Chondrocyte (in vitro differentiated cells): ENCODE results near the gene TTC9C. TPM values are rescaled to one million over a fixed set of nuclear protein-coding genes. Genes with fewer than 3 reads are reported as not detected.

Experiments used
- DNase-seq: peaks from one replicate; pipeline ENCODE4 v3.0.0; 2021; ENCODE audit warnings: mixed read lengths, low spot score
- H3K27ac Mint-ChIP-seq: one replicate; pipeline ENCODE4 v1.8.0; 2021; ENCODE audit warnings: mild to moderate bottlenecking, moderate library complexity, mixed read lengths; ENCODE audit not compliant: unreplicated experiment
- H3K27me3 Mint-ChIP-seq: 2 replicates; pipeline ENCODE4 v1.8.0; 2021; ENCODE audit warnings: low read depth, mixed read lengths
- H3K36me3 Mint-ChIP-seq: 2 replicates; pipeline ENCODE4 v1.8.0; 2021; ENCODE audit warnings: low read depth, mixed read lengths
- H3K4me1 Mint-ChIP-seq: 2 replicates; pipeline ENCODE4 v1.8.0; 2021; ENCODE audit warnings: low read depth, mild to moderate bottlenecking, mixed read lengths
- H3K4me3 Mint-ChIP-seq: one replicate; pipeline ENCODE4 v1.8.0; 2021; ENCODE audit warnings: mild to moderate bottlenecking, moderate library complexity, mixed read lengths; ENCODE audit not compliant: unreplicated experiment
- H3K9me3 Mint-ChIP-seq: 2 replicates; pipeline ENCODE4 v1.8.0; 2021; ENCODE audit warnings: low read depth, mixed read lengths
- total RNA-seq: library from RNA; stranded (reverse); gene quantifications from 3 replicates; pipeline ENCODE4 v1.2.1, GENCODE V29; 2021
- TF ChIP-seq, protein P1 (sequence below): fragments of 200-600 bp; sonication (generic); IDR thresholded peaks from 2 replicates; pipeline ENCODE4 v1.5.0; 2021; ENCODE audit warnings: antibody characterized with exemption, mild to moderate bottlenecking, moderate library complexity

TTC9C gene
- total RNA-seq, 1 donor from 2014 or later: 36.7 TPM

DNA sequence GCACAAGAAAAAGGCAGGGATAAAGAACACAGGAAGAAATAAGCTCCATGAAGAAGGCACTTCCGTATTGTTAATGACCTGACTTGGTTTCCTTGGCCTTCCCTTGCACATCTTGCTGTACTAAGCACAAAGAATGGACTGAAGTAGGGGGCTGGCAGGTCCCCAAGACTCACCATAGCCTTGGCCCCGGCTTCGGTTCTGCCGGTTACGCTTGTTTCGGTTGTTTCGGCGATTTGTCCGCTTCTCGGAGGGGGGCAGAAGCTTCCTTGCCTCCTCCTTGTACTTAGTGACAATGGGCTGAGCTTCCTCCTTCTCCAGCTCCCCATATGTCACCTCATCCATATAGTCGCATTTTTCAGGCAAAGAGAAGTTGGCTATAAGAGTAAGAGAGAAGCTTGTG lies 11.5 kb upstream of the TTC9C start:
- Mint-ChIP-seq H3K9me3 (no peaks in the 10 kb centered on the region), H3K27ac (no peak overlapping the region), H3K36me3 (peaks cover 54% of the 10 kb centered on the region), H3K4me3 (no peak overlapping the region), H3K27me3 (no peaks in the 10 kb centered on the region), H3K4me1 (peaks cover 10% of the 10 kb centered on the region)
- peak; percentile 58 for DNase-seq
- TF ChIP-seq, protein P1, sequence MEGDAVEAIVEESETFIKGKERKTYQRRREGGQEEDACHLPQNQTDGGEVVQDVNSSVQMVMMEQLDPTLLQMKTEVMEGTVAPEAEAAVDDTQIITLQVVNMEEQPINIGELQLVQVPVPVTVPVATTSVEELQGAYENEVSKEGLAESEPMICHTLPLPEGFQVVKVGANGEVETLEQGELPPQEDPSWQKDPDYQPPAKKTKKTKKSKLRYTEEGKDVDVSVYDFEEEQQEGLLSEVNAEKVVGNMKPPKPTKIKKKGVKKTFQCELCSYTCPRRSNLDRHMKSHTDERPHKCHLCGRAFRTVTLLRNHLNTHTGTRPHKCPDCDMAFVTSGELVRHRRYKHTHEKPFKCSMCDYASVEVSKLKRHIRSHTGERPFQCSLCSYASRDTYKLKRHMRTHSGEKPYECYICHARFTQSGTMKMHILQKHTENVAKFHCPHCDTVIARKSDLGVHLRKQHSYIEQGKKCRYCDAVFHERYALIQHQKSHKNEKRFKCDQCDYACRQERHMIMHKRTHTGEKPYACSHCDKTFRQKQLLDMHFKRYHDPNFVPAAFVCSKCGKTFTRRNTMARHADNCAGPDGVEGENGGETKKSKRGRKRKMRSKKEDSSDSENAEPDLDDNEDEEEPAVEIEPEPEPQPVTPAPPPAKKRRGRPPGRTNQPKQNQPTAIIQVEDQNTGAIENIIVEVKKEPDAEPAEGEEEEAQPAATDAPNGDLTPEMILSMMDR: no peak

DNA sequence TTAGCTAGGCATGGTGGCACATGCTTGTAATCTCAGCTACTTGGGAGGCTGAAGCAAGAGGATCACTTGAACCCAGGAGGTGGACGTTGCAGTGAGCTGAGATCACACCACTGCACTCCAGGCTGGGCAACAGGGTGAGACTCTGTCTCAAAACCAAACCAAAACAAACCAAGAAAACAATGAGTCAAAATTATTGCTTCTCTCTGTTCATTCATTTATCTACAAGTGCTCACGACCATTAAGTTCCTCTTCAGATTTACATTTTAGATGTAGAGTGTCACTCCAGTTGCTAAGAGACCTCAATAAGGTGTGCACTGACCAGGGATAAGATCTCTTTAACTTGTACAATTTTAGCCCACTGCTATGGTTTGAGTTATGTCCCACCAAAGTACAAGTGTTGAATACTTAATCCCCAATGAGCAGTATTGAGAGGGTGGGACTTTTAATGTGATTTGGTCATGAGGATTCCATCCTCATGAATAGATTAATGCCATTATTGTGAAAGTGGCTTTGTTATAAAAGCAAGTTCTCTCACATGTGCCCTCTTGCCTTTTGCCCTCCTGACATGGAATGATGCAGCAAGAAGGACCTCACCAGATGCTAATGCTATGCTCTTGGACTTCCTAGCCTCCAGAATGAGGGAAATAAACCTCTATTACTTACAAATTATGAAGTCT lies 8.8 kb upstream of the TTC9C start:
- peaks cover 61% of the 10 kb centered on the region for H3K36me3 Mint-ChIP-seq
- DNase-seq: no peak
- peak overlapping the region; percentile 59 for H3K27ac Mint-ChIP-seq
- no peak overlapping the region for H3K4me3 Mint-ChIP-seq
- no peaks in the 10 kb centered on the region for H3K27me3 Mint-ChIP-seq
- H3K9me3 Mint-ChIP-seq: no peaks in the 10 kb centered on the region
- peaks cover 26% of the 10 kb centered on the region for H3K4me1 Mint-ChIP-seq
- TF ChIP-seq, protein P1: no peak

DNA sequence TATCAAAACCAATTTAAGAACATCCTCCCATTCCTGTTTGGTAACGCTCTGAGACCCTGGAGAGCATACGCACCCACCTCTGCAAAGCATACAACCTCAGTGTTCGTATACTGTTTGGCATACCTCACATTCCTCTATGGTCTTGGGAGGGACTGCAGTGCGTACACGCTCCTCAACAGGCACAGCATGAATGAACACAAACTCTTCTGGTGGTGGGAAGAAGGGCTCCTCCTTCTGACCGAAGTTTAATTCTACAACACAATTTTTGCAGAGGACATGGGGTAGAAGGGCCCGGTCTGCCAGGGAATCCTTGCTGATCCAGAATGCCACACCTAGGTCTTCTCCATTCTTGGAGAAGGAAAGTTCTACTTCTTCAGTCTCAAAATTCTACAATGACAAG lies 6.3 kb upstream of the TTC9C start:
- TF ChIP-seq, protein P1: peak; percentile 52
- H3K27me3 Mint-ChIP-seq: no peaks in the 10 kb centered on the region
- no peak for DNase-seq
- H3K36me3 Mint-ChIP-seq: peaks cover 46% of the 10 kb centered on the region
- H3K4me3 Mint-ChIP-seq: no peak overlapping the region
- H3K4me1 Mint-ChIP-seq: peaks cover 37% of the 10 kb centered on the region
- H3K9me3 Mint-ChIP-seq: no peaks in the 10 kb centered on the region
- H3K27ac Mint-ChIP-seq: peak overlapping the region; percentile 52

DNA sequence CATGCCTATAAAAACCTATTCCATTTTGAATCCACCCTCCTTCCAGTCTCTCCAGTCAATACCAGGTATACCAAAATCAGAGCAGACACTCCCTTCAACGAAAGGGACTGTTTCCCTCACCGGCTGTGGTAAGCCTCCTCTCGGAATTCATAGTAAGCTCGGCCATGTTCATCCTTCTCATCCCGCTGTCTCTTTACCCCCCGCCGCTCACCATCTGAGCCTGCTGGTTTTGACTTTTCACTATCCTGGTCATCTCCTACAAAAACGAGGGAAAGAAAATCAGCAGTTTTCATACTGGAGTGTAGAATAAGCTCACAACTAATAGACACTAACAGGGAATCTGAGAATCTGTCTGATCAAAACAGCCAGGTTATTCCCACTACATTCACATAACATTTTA lies 4.1 kb upstream of the TTC9C start:
- Mint-ChIP-seq H3K4me3 (peak overlapping the region; percentile 96), H3K4me1 (peaks cover 38% of the 10 kb centered on the region), H3K27ac (peak overlapping the region; percentile 98), H3K27me3 (no peaks in the 10 kb centered on the region), H3K9me3 (no peaks in the 10 kb centered on the region), H3K36me3 (peaks cover 38% of the 10 kb centered on the region)
- TF ChIP-seq, protein P1: no peak
- DNase-seq: no peak

DNA sequence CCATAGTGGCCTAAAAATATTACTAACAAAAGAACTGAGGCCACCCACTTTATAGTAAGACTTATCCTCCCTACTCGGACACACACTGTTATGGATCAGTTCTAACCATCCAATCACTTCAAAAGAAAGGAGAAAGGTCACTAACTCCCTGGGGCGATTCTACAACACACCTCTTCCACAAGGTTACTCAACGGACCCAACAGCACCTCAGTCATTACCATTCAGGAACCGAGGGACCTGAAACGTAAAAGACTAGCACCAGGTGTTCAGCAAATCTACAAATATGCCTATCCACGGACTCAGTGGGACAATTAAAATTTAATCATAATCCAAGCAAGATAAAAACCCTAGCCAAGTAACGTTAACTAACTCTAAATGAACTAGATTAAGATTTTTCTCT lies 2.6 kb upstream of the TTC9C start:
- peaks cover 49% of the 10 kb centered on the region for H3K4me1 Mint-ChIP-seq
- TF ChIP-seq, protein P1: no peak
- peak overlapping the region; percentile 96 for H3K4me3 Mint-ChIP-seq
- peaks cover 30% of the 10 kb centered on the region for H3K36me3 Mint-ChIP-seq
- H3K27ac Mint-ChIP-seq: peak overlapping the region; percentile 98
- no peak for DNase-seq
- no peaks in the 10 kb centered on the region for H3K27me3 Mint-ChIP-seq
- H3K9me3 Mint-ChIP-seq: no peaks in the 10 kb centered on the region
